Liver (tissue), 9 donors: ENCODE measurements around the gene SELENOS. TPM values are rescaled to one million over a fixed set of nuclear protein-coding genes. Genes with fewer than 3 reads are reported as not detected.

Experiments
- DNase-seq: peaks from one replicate; pipeline ENCODE4 v3.0.0-alpha.2; 2017; ENCODE audit warnings: low spot score
- H3K27ac ChIP-seq, 2 donors: one replicate each; pipeline ENCODE4 v1.7.0; 2013; ENCODE audit warnings: inconsistent platforms in 2 of 2, low read length in 2 of 2, control low read depth in 1 of 2, low read depth in 1 of 2, mild to moderate bottlenecking in 1 of 2
- H3K27me3 ChIP-seq, 4 donors: one replicate each; pipeline versions ENCODE4 v1.6.1 to v1.7.0; 2013; ENCODE audit warnings: low read length in 3 of 4, inconsistent platforms in 1 of 4, mild to moderate bottlenecking in 1 of 4, moderate library complexity in 1 of 4; ENCODE audit not compliant: control insufficient read depth in 4 of 4, insufficient read depth in 4 of 4
- H3K36me3 ChIP-seq, 4 donors: one replicate each; pipeline versions ENCODE4 v1.6.1 to v1.7.0; 2013; ENCODE audit warnings: low read length in 3 of 4, mild to moderate bottlenecking in 3 of 4, low read depth in 1 of 4, moderate library complexity in 1 of 4; ENCODE audit not compliant: control insufficient read depth in 4 of 4, insufficient read depth in 3 of 4
- H3K4me1 ChIP-seq, 4 donors: one replicate each; pipeline versions ENCODE4 v1.6.1 to v1.7.0; 2013; ENCODE audit warnings: low read length in 3 of 4, mild to moderate bottlenecking in 3 of 4, moderate library complexity in 1 of 4; ENCODE audit not compliant: control insufficient read depth in 4 of 4, insufficient read depth in 4 of 4
- H3K4me3 ChIP-seq, 3 donors: one replicate each; pipeline versions ENCODE4 v1.6.1 to v1.7.0; 2013; ENCODE audit warnings: low read length in 3 of 3, control low read depth in 1 of 3, low read depth in 1 of 3, mild to moderate bottlenecking in 1 of 3
- H3K9ac ChIP-seq, 2 donors: one replicate each; pipeline ENCODE4 v1.7.0; 2013; ENCODE audit warnings: low read length in 2 of 2, mild to moderate bottlenecking in 2 of 2, moderate library complexity in 2 of 2, control low read depth in 1 of 2, low read depth in 1 of 2
- H3K9me3 ChIP-seq, 4 donors: one replicate each; pipeline versions ENCODE4 v1.6.1 to v1.7.0; 2013; ENCODE audit warnings: low read length in 3 of 4; ENCODE audit not compliant: control insufficient read depth in 4 of 4
- CTCF ChIP-seq: fragments of 150-350 bp; IDR thresholded peaks from 2 replicates; pipeline ENCODE4 v1.5.1; 2017; ENCODE audit warnings: improper control_type of control experiment, low read depth, low read length; ENCODE audit not compliant: missing input control
- EGR1 ChIP-seq, 2 donors: IDR thresholded peaks; 2 replicates each; pipeline ENCODE4 v1.6.1; 2016 to 2018; ENCODE audit warnings: antibody characterized with exemption in 2 of 2, low read depth in 2 of 2
- FOXA1 ChIP-seq: IDR thresholded peaks from 2 replicates; pipeline ENCODE4 v1.6.1; 2016; ENCODE audit warnings: antibody characterized with exemption
- FOXA2 ChIP-seq: IDR thresholded peaks from 2 replicates; pipeline ENCODE4 v1.6.1; 2016; ENCODE audit warnings: antibody characterized with exemption
- GABPA ChIP-seq, 2 donors: IDR thresholded peaks in 1 of 2; conservative IDR thresholded peaks in 1 of 2; 2 replicates each; pipeline ENCODE4 v1.6.1; 2016; ENCODE audit warnings: antibody characterized with exemption in 2 of 2, mild to moderate bottlenecking in 1 of 2, moderate library complexity in 1 of 2
- HNF4G ChIP-seq: IDR thresholded peaks from 2 replicates; pipeline ENCODE4 v1.6.1; 2016; ENCODE audit warnings: antibody characterized with exemption
- NR2F2 ChIP-seq: IDR thresholded peaks from 2 replicates; pipeline ENCODE4 v1.6.1; 2016; ENCODE audit warnings: antibody characterized with exemption
- RAD21 ChIP-seq, 2 donors: IDR thresholded peaks; 2 replicates each; pipeline ENCODE4 v1.6.1; 2016; ENCODE audit warnings: antibody characterized with exemption in 2 of 2, mild to moderate bottlenecking in 2 of 2
- RXRA ChIP-seq, 2 donors: IDR thresholded peaks; 2 replicates each; pipeline ENCODE4 v1.6.1; 2017 to 2018; ENCODE audit warnings: antibody characterized with exemption in 2 of 2, mild to moderate bottlenecking in 1 of 2
- SP1 ChIP-seq: IDR thresholded peaks from 2 replicates; pipeline ENCODE4 v1.6.1; 2018; ENCODE audit warnings: antibody characterized with exemption, mild to moderate bottlenecking
- TAF1 ChIP-seq: conservative IDR thresholded peaks from 2 replicates; pipeline ENCODE4 v1.6.1; 2016; ENCODE audit warnings: antibody characterized with exemption, mild to moderate bottlenecking
- YY1 ChIP-seq: IDR thresholded peaks from 2 replicates; pipeline ENCODE4 v1.6.1; 2016; ENCODE audit warnings: antibody characterized with exemption, mild to moderate bottlenecking
- WGBS: extraction: QIAGEN DNeasy Blood & Tissue Kit; methylation state at CpG from one replicate; pipeline ENCODE4 v1.1.7; 2013; 5-methylcytosine and 5-hydroxymethylcytosine counted together
- polyA plus RNA-seq, 2 donors: library from polyadenylated mRNA; stranded (reverse) in 1 of 2; unstranded in 1 of 2; fragments of 200-250 nt in 1 of 2; fragments of >200 nt in 1 of 2; fragmentation: Nextera tagmentation in 1 of 2; extraction: Ambion mirVana in 1 of 2; gene quantifications; one replicate each; pipeline versions ENCODE4 v1.2.1 to v1.2.3, GENCODE V29; 2013 to 2015
- total RNA-seq, 2 donors: library from RNA; depleted of rRNA; stranded (reverse); fragments of >200 nt; gene quantifications; one replicate each; pipeline ENCODE4 v1.2.3, GENCODE V29; 2014
- TF ChIP-seq, protein P1 (sequence below): IDR thresholded peaks from 2 replicates; pipeline ENCODE4 v1.6.1; 2016; ENCODE audit warnings: antibody characterized with exemption, mild to moderate bottlenecking
- TF ChIP-seq, protein P2 (sequence below): IDR thresholded peaks from 2 replicates; pipeline ENCODE4 v1.6.1; 2016; ENCODE audit warnings: antibody characterized with exemption
- TF ChIP-seq, protein P3 (sequence below): IDR thresholded peaks from 2 replicates; pipeline ENCODE4 v1.6.1; 2016; ENCODE audit warnings: antibody characterized with exemption
- TF ChIP-seq, protein P4 (sequence below): IDR thresholded peaks from 2 replicates; pipeline ENCODE4 v1.6.1; 2016; ENCODE audit warnings: antibody characterized with exemption
- donor health status: healthy.
- donor health status: healthy.
- donor health status: healthy.
- donor health status: healthy.
- donor health status: healthy.

SELENOS gene
- total and polyA plus RNA-seq, 4 donors = 25.8 to 71.1 (median 65.8) TPM

DNA sequence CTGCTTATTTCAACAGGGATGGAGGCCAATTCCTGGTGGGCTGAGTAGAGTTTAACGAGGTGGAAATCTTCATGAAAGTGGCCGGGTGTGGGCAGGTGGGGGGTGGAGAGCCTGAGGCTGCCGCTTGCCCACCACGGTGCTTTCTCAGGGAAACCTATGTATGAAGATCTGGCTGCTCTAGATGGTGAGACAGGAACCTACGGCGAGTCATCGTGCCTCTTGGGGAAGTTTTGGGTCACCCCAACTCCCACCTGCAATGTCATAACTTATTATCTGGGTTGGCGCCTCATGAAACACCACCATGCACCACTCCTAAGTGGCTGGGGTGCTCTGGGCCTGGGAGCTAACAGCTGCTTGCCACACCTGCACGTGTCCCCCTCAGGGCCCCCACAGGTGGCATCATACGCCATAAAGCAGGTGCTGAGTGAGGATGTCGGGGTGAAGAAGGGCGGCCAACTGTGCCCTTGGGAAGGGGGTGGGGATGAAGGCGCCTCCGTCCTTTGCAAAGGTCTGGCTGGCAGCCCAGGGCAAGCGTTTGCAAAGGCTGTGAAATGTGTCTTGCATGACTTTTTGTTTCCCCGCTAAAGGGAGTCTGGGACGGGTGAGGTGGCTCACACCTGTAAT lies 45.7 kb upstream of the SELENOS start (continued):
- TF ChIP-seq, protein P1, sequence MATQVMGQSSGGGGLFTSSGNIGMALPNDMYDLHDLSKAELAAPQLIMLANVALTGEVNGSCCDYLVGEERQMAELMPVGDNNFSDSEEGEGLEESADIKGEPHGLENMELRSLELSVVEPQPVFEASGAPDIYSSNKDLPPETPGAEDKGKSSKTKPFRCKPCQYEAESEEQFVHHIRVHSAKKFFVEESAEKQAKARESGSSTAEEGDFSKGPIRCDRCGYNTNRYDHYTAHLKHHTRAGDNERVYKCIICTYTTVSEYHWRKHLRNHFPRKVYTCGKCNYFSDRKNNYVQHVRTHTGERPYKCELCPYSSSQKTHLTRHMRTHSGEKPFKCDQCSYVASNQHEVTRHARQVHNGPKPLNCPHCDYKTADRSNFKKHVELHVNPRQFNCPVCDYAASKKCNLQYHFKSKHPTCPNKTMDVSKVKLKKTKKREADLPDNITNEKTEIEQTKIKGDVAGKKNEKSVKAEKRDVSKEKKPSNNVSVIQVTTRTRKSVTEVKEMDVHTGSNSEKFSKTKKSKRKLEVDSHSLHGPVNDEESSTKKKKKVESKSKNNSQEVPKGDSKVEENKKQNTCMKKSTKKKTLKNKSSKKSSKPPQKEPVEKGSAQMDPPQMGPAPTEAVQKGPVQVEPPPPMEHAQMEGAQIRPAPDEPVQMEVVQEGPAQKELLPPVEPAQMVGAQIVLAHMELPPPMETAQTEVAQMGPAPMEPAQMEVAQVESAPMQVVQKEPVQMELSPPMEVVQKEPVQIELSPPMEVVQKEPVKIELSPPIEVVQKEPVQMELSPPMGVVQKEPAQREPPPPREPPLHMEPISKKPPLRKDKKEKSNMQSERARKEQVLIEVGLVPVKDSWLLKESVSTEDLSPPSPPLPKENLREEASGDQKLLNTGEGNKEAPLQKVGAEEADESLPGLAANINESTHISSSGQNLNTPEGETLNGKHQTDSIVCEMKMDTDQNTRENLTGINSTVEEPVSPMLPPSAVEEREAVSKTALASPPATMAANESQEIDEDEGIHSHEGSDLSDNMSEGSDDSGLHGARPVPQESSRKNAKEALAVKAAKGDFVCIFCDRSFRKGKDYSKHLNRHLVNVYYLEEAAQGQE = no peak
- TF ChIP-seq, protein P2, sequence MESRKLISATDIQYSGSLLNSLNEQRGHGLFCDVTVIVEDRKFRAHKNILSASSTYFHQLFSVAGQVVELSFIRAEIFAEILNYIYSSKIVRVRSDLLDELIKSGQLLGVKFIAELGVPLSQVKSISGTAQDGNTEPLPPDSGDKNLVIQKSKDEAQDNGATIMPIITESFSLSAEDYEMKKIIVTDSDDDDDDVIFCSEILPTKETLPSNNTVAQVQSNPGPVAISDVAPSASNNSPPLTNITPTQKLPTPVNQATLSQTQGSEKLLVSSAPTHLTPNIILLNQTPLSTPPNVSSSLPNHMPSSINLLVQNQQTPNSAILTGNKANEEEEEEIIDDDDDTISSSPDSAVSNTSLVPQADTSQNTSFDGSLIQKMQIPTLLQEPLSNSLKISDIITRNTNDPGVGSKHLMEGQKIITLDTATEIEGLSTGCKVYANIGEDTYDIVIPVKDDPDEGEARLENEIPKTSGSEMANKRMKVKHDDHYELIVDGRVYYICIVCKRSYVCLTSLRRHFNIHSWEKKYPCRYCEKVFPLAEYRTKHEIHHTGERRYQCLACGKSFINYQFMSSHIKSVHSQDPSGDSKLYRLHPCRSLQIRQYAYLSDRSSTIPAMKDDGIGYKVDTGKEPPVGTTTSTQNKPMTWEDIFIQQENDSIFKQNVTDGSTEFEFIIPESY = no peak

DNA sequence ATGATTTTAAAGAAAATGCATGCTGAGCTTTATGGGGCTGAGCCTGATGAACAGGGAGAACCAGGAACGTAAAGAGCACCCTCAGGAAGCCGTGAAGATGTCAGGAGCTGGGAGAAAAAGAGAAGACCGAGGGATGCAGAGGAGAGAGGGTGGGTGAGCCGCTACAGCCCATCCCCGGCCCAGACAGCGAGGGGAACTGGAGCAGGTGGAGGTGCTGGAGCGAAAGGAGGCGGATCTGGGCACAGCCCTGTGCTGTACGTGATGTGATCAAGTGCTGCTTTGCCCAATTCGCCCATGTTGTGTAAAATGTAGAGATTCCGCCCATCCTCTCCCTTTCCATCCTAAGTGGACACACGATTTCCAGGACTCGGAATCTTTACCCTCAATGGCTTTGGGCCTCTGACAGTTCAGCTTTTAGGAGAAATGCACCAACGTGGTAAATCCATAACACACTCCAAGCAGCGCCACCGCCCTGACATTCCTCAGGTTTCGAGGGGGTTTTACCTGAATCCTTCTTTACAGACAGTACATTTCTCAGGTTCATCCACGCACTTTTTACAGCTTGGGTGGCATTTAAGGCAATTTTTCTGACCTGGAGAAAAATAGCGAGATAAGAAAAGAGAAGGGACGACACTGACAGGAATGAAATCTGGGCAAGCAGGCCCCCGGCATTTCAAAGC lies 44.9 kb upstream of the SELENOS start:
- 94% methylated on average over 21 of the region's 21 CpGs for WGBS
- no peaks in the 10 kb centered on the region for H3K9me3 ChIP-seq
- TF ChIP-seq YY1 (no peak), GABPA (IDR thresholded peaks at IDR 0.05 in 1 of 2, conservative IDR thresholded peaks at IDR 0.05 in 1 of 2) (no peak), NR2F2 (no peak), FOXA1 (no peak), RXRA (IDR thresholded peaks at IDR 0.05) (no peak), HNF4G (no peak), FOXA2 (no peak), TAF1 (no peak), EGR1 (IDR thresholded peaks at IDR 0.05; ENCODE audit: low read depth in 2 of 2) (no peak), RAD21 (IDR thresholded peaks at IDR 0.05) (no peak), SP1 (no peak), CTCF (no peak)
- TF ChIP-seq, protein P2 = no peak
- TF ChIP-seq, protein P3, sequence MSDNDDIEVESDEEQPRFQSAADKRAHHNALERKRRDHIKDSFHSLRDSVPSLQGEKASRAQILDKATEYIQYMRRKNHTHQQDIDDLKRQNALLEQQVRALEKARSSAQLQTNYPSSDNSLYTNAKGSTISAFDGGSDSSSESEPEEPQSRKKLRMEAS = no peak
- TF ChIP-seq, protein P4, sequence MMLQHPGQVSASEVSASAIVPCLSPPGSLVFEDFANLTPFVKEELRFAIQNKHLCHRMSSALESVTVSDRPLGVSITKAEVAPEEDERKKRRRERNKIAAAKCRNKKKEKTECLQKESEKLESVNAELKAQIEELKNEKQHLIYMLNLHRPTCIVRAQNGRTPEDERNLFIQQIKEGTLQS = no peak
- H3K4me1 ChIP-seq = peaks cover under 1 to 29% (median 18%) of the 10 kb centered on the region in 4 donors
- no peak overlapping the region for H3K4me3 ChIP-seq
- H3K9ac ChIP-seq = no peak overlapping the region
- peaks cover 18 to 71% (median 42%) of the 10 kb centered on the region in 4 donors for H3K36me3 ChIP-seq
- DNase-seq = no peak
- no peak overlapping the region for H3K27ac ChIP-seq
- no peaks in the 10 kb centered on the region for H3K27me3 ChIP-seq
